ENCODE data around the gene RBM38. TPM values are rescaled to one million over a fixed set of nuclear protein-coding genes. Genes with fewer than 3 reads are reported as not detected.

Gene RBM38
- total and polyA plus RNA-seq, 2 of the 4 experiments (the other 2 are of a cell fraction): 5.2 to 11.9 TPM

DNA sequence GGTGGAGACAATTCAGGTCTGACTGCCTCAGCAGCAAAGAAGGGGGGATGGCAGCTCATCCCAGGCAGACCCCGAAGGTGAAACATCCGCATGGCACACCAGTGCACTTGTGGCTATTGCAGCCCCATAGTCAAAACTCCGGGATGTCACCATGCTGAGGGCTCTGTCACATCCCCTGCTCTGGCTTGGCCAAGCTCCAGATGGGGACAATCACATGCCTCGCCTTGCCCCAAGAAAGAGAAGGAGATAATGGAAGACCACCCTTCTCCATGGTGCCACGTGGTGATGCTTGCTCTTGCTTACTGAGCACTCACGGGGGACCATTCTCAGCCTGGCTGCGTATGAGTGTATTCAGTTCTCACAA lies 60.2 kb downstream of the RBM38 start:
- Histone ChIP-seq H3K27ac (ENCODE audit: insufficient read depth, low read length) (no peak overlapping the region), H3K9me1 (ENCODE audit: insufficient read depth, low read length) (no peaks in the 10 kb centered on the region), H3K4me1 (ENCODE audit: control insufficient read depth, insufficient read depth, low read length) (peaks cover 2% of the 10 kb centered on the region; the same call in 1 of the 2 replicates), H4K5ac (ENCODE audit: low read depth, low read length) (no peak overlapping the region), H3K4me3 (ENCODE audit: insufficient read depth, low read depth, low read length) (no peak overlapping the region), H2AFZ (replicated peaks; ENCODE audit: low read length, poor library complexity) (no peak overlapping the region), H3K36me3 (ENCODE audit: control insufficient read depth, insufficient read depth, low read length) (no peaks in the 10 kb centered on the region), H3K14ac (replicated peaks; ENCODE audit: low read depth, low read length) (no peak overlapping the region), H4K20me1 (ENCODE audit: insufficient read depth, low read length) (no peaks in the 10 kb centered on the region), H2BK20ac (ENCODE audit: low read depth, low read length) (no peak overlapping the region), H4K8ac (ENCODE audit: low read depth in 2 of 2, low read length in 2 of 2) (no peak overlapping the region), H2BK15ac (ENCODE audit: low read depth, low read length) (no peak overlapping the region), H3K4me2 (ENCODE audit: low read depth, low read length) (no peak overlapping the region), H2AK5ac (ENCODE audit: low read depth, low read length) (no peak overlapping the region), H2BK120ac (ENCODE audit: low read depth, low read length) (no peak overlapping the region), H2BK5ac (ENCODE audit: low read depth, low read length, poor library complexity, severe bottlenecking) (no peak overlapping the region), H3K27me3 (ENCODE audit: control insufficient read depth, insufficient read depth, low read length) (peaks cover 23% of the 10 kb centered on the region), H3K9me3 (ENCODE audit: control insufficient read depth, insufficient read depth, low read length) (no peaks in the 10 kb centered on the region), H3K4ac (ENCODE audit: low read depth, low read length) (no peak overlapping the region), H4K91ac (ENCODE audit: insufficient read depth, low read depth, low read length) (no peak overlapping the region), H3K18ac (ENCODE audit: low read depth, low read length) (no peak overlapping the region), H3K9ac (ENCODE audit: low read depth, low read length) (no peak overlapping the region), H3K23ac (ENCODE audit: low read depth, low read length) (no peak overlapping the region), H2AK9ac (replicated peaks; ENCODE audit: low read depth, low read length, poor library complexity) (no peak overlapping the region), H3K79me1 (ENCODE audit: low read depth in 1 of 2, low read length in 2 of 2) (no peaks in the 10 kb centered on the region), H3K56ac (ENCODE audit: extremely low read depth, insufficient read depth, low read length) (no peak overlapping the region)
- no peak for DNase-seq
- 20% methylated on average over 1 of the region's 7 CpGs; no CpG with 5 or more reads in 1 of the 2 experiments for whole genome bisulfite sequencing, 2 experiments (ENCODE audit: extremely low coverage in 2 of 2, insufficient read length in 1 of 2)
- no TSS peak for BruUV-seq (replicated peaks)
- TF ChIP-seq RFX5 (IDR thresholded peaks at IDR 0.05; ENCODE audit: low read depth, low read length): no peak
- TF ChIP-seq SMC3 (IDR thresholded peaks at IDR 0.05; ENCODE audit: low read depth, low read length): no peak
- TF ChIP-seq BHLHE40 (IDR thresholded peaks at IDR 0.05; ENCODE audit: low read depth, low read length): no peak
- TF ChIP-seq, protein P1, sequence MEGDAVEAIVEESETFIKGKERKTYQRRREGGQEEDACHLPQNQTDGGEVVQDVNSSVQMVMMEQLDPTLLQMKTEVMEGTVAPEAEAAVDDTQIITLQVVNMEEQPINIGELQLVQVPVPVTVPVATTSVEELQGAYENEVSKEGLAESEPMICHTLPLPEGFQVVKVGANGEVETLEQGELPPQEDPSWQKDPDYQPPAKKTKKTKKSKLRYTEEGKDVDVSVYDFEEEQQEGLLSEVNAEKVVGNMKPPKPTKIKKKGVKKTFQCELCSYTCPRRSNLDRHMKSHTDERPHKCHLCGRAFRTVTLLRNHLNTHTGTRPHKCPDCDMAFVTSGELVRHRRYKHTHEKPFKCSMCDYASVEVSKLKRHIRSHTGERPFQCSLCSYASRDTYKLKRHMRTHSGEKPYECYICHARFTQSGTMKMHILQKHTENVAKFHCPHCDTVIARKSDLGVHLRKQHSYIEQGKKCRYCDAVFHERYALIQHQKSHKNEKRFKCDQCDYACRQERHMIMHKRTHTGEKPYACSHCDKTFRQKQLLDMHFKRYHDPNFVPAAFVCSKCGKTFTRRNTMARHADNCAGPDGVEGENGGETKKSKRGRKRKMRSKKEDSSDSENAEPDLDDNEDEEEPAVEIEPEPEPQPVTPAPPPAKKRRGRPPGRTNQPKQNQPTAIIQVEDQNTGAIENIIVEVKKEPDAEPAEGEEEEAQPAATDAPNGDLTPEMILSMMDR (conservative IDR thresholded peaks at IDR 0.05; ENCODE audit: low read depth, low read length): no peak
- no peak for TF ChIP-seq MAZ (IDR thresholded peaks at IDR 0.05; ENCODE audit: borderline replicate concordance, low read depth, low read length)
- TF ChIP-seq RCOR1 (IDR thresholded peaks at IDR 0.05; ENCODE audit: insufficient replicate concordance, low read length): no peak
- TF ChIP-seq CHD1 (IDR thresholded peaks at IDR 0.05; ENCODE audit: low read depth, low read length): no peak
- no peak for TF ChIP-seq MXI1 (IDR thresholded peaks at IDR 0.05; ENCODE audit: borderline replicate concordance, low read depth, low read length)
- no peak for TF ChIP-seq RAD21 (IDR thresholded peaks at IDR 0.05; ENCODE audit: low read length)
- TF ChIP-seq CEBPB (IDR thresholded peaks at IDR 0.05; ENCODE audit: low read depth, low read length): no peak
- no peak for TF ChIP-seq FOS (IDR thresholded peaks at IDR 0.05; ENCODE audit: low read depth, low read length)
- TF ChIP-seq, protein P2, sequence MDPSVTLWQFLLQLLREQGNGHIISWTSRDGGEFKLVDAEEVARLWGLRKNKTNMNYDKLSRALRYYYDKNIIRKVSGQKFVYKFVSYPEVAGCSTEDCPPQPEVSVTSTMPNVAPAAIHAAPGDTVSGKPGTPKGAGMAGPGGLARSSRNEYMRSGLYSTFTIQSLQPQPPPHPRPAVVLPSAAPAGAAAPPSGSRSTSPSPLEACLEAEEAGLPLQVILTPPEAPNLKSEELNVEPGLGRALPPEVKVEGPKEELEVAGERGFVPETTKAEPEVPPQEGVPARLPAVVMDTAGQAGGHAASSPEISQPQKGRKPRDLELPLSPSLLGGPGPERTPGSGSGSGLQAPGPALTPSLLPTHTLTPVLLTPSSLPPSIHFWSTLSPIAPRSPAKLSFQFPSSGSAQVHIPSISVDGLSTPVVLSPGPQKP (IDR thresholded peaks at IDR 0.05; ENCODE audit: borderline replicate concordance, low read depth, low read length): no peak
- TF ChIP-seq, protein P3, sequence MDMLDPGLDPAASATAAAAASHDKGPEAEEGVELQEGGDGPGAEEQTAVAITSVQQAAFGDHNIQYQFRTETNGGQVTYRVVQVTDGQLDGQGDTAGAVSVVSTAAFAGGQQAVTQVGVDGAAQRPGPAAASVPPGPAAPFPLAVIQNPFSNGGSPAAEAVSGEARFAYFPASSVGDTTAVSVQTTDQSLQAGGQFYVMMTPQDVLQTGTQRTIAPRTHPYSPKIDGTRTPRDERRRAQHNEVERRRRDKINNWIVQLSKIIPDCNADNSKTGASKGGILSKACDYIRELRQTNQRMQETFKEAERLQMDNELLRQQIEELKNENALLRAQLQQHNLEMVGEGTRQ (IDR thresholded peaks at IDR 0.05; ENCODE audit: low read depth, low read length): no peak
- TF ChIP-seq NFE2L2 (IDR thresholded peaks at IDR 0.05; ENCODE audit: low read depth, low read length): no peak
- TF ChIP-seq POLR2A (IDR thresholded peaks at IDR 0.05; ENCODE audit: low read depth, low read length): no peak
- TF ChIP-seq MAFK (IDR thresholded peaks at IDR 0.05; ENCODE audit: low read depth, low read length): no peak
- intact Hi-C loops (cut with micrococcal nuclease): no loop called here
- in situ Hi-C loops (cut with MboI; ENCODE audit: low sequenced_read_pairs): no loop called here
- CTCF ChIA-PET: no interaction called here
- dilution Hi-C loops (cut with HindIII; ENCODE audit: low sequenced_read_pairs, unreplicated experiment): no loop called here
- POLR2A ChIA-PET (ENCODE audit: unreplicated experiment): no interaction called here
- ATAC-seq (ENCODE audit: low read depth): no peak

Measured in IMR-90 (cell line).